ENCODE data around the gene THSD7A. TPM values are rescaled to one million over a fixed set of nuclear protein-coding genes. Genes with fewer than 3 reads are reported as not detected.

THSD7A gene
- total RNA-seq, 1 donor from 2014 or later = not detected

DNA sequence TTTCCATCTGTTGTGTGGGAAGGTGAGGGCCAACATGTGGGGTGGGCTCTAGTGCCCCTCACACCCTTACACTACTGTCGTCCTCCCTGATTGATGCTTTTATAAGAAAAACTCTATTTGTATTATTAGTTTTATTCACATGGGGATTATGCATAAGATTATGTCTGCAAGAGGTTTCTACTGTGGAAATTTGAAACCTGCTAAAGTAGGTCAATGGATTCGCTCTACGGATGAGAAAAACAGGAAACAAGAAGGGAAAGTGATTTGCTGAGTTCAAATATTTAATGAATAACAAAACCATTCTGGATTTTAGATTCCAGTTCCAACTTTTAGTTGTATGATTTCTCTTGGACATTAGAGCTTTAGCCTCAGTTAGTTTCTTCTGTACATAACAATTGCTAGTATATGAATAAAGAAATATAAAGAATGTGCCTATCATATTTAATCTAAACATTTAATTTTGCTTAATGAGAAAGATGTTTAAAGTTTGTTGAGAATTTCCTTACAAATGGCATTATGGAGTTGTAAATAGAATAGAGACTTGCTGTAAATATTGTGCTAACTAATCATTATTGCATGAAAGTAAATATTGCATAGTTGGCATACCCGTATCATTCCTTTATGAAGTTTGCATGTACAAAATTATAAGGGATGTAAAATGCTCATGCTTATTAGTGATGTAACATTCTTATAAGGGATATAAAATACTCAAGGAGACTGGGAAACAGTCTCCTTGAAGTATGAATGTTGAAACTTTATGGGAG is 193.8 kb downstream of the THSD7A start:
- intact Hi-C loops (cut with micrococcal nuclease) = no loop called here

DNA sequence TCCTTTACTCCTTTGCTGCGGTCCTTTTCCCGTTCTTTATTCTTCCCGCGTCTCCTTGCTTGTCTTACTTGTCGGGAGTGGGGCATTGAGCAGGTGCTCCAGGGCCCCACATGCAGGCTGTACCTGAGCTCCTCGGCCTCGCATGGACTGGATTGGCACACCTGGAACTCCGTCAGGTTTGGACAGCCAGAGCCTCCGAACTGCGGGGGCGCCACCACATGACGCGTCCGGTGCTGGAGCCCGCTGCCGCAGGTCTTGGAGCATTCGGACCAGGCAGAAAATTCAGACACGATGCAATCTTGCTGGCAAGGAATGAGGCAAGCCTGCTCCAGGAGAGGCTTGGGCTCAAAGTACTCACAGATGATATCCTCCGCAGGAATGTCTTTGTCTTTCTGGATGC is 195.7 kb downstream of the THSD7A start:
- intact Hi-C loops (cut with micrococcal nuclease) = no loop called here

DNA sequence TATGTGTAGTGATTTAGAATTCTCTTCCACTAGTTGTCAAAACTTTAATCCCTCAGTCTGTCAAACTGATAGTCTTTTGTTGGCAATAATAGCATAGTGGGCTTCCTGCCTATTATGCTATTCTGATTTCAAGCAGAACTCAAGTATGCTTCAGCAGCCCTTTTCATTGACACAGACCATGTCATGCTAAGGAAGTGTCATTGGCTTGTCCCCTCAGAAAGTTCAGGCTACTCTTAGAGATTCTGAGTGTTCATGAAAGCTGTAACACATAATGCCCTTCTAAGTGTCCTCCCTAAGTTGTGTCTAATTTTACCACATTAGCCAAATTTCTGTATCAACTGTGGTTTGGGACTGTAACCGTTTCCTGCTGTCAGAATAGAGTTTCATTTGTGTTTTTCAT is 198.7 kb downstream of the THSD7A start:
- intact Hi-C loops (cut with micrococcal nuclease) = no loop called here

DNA sequence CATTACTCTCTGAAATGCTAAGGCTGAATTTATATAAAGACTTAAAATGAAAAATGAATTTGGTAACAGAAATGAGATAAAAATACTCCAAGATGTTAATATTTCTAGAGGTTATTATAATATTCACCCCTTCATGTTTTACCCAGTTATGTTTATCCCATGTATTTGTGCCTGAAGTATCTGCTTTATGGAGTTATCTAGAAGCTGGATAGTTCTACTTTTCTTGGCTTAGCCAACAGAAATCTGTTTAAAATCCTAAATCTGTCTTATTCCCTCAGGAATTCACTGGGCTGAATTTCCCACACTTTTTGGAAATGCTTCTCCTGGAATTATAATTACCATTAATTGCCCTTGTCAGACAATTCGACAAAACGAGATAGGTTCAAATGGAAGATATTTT is 201.6 kb downstream of the THSD7A start:
- intact Hi-C loops (cut with micrococcal nuclease) = no loop called here

DNA sequence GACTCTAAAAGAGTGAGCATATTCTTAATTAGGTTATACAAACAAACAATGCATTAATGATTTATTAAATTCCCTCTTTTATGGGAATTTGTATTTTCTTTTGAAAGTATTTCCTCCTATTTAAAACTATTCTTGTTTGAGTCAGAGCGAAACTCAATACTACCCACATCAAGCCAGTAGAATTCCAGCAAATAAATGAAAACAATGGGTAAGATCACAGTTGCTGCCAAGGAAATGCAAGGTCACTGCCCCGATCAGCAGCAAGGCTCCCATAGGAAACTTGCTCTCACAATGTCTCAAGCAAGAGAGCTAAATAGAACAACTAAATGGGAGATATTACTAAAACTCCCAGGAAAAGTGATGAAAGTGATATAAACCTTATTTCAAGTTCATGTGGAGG is 206.3 kb downstream of the THSD7A start:
- intact Hi-C loops (cut with micrococcal nuclease) = no loop called here

- intact Hi-C loops (cut with micrococcal nuclease) = no loop called here
Measured at GRCh38 chr7:11623093-11623678, 208.8 kb downstream of the THSD7A start.

- intact Hi-C loops (cut with micrococcal nuclease) = no loop called here
Measured at GRCh38 chr7:11620406-11621253, 211.4 kb downstream of the THSD7A start.

DNA sequence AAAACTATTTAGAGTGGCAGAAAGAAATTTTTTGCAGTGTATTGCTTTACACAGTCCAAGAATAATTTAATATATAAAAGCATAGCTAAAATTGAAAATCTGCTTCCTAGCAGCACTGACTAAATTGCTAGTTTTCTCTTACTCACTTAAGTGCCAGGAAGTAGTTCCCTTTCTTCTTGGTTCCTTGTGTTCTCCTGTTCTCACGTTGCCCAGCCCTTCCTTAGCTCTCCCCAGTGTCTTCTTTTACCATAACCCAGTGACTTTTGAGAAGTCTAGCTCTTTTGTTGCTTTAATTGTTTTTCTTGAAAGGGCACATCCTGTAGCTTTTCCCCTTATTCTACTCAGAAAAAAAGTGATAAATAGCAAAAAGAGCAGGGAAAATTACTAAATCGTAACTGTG is 215.5 kb downstream of the THSD7A start:
- intact Hi-C loops (cut with micrococcal nuclease) = no loop called here

GRCh38 chr7:11615174-11615573 is 216.8 kb downstream of the THSD7A start:
- intact Hi-C loops (cut with micrococcal nuclease) = no loop called here

GRCh38 chr7:11613292-11613930 is 218.6 kb downstream of the THSD7A start:
- intact Hi-C loops (cut with micrococcal nuclease) = no loop called here

GRCh38 chr7:11612737-11613136 is 219.3 kb downstream of the THSD7A start:
- intact Hi-C loops (cut with micrococcal nuclease) = no loop called here

DNA sequence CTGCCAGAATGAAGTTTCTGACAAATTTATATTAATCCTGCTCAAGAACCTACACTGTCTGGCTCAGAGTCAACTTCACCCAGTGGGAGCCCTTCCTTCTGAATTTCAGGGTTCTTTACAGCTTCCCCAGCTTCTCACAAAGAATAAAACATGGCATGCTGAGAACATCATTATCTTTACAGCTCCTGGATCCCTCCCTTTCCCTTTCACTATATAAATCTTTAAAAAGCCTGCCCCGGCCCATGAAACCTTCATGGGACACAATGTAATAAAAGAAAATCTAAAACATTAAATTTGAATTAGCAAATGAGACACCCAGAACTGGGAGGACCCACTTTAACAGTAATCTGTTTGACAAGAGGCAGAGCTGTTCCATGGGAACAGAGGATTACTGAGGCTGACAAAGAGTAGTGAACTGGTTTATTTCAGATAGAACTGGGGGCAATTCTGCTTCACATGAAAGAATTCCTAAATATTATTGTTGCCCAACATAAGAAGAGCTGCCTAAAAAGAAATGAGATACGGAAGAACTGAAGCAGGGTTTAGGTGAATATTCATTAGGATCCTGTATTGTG is 222.8 kb downstream of the THSD7A start:
- intact Hi-C loops (cut with micrococcal nuclease) = no loop called here

- intact Hi-C loops (cut with micrococcal nuclease) = no loop called here
Measured at GRCh38 chr7:11607686-11608085, 224.3 kb downstream of the THSD7A start.

DNA sequence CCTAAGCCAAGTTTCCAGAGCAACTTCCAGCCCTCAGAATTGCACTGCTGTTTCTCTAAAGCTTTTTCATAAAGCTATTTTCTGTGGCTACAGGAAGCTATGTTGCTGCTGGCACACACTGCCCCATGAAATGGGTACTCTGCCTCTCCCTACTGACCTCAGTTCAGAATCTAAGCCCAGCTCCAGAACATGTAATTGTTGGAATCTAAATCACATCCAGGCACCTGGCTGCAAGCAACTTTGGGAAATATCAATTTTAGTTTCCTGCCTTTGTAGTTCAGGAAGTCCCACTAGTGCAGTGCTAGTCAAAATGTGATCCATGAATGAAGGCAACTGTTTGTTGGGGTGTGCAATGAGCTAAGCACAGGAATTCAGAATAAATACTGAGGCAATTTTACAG is 226.2 kb downstream of the THSD7A start:
- intact Hi-C loops (cut with micrococcal nuclease) = no loop called here

DNA sequence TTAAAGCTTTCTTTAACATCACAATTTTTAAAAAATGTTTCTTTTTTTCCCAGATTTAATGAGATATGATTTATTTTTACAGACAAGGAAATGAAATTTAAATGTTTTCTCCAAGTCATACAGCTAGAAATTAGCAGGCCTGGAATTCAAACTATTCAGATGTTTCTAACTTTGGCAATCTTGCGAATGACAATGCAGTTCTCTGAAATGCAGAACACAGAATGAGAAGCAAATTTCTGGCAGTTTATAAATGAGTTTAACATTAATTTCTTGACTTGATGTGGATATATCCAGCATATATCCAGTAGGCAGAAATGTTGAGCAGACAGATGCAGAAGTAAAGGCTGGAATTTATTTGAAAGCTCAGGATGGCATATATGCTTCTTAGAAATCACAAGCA is 227.5 kb downstream of the THSD7A start:
- intact Hi-C loops (cut with micrococcal nuclease) = no loop called here

GRCh38 chr7:11601761-11602160 is 230.2 kb downstream of the THSD7A start:
- intact Hi-C loops (cut with micrococcal nuclease) = no loop called here

DNA sequence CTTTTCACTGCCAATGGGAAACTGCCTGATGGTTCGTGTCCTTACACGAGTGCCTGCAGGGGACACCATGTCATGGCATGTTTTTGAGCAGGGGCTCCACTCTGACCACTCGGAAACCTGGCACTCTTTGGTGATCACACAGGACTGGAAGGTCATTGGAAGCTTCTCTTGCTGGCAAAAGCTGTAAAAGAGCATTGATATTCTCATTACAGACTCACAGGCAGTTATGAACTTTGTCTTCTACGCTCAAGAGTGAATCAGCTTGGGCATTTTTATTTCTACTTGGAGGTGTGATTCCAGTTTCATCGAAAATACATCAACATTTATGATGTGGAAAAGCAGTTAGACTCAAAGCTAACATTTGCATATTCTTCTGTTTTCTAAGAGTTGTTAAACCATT is 238.7 kb downstream of the THSD7A start:
- intact Hi-C loops (cut with micrococcal nuclease) = no loop called here

GRCh38 chr7:11592699-11593098 is 239.3 kb downstream of the THSD7A start:
- intact Hi-C loops (cut with micrococcal nuclease) = no loop called here

- intact Hi-C loops (cut with micrococcal nuclease) = no loop called here
Measured at GRCh38 chr7:11591943-11592342, 240.1 kb downstream of the THSD7A start.

GRCh38 chr7:11591055-11591633 is 240.9 kb downstream of the THSD7A start:
- intact Hi-C loops (cut with micrococcal nuclease) = no loop called here

DNA sequence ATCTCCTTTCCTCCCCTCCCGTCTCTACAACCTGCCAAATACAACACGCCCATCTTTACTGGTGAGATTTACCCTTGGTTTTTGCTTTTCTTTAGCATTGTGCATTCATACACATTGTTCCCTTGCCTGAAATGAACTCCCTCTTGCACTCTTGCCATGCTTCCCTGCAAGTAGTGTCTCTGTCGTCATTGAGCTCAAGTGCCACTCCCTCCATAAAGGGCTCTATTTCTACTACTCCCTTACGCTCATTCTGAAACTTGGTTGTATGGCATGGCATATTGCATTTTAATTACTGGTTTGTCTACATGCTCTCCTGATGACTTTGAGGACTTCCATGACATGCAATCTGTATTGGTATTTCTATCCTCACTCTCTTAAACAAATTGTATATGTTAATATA is 242.7 kb downstream of the THSD7A start:
- intact Hi-C loops (cut with micrococcal nuclease) = loop anchor here (10.0 kb wide), 1 partner anchor 64 kb away; no protein-coding TSS in a partner anchor

Measured in T-helper 2 cell treated with Interferon-gamma antibody and Interleukin-4, amounts not matched to agents 100 ng/mL and 5 ng/mL, for 36 hours (primary cell).